DND-41 (cell line): Measurements from ENCODE around the gene CTF1.
"Not testable (repeated sequence)": the region's sequence is repeated elsewhere in the genome, so short reads cannot be mapped to it uniquely, and the experiment has no call there.

ENCODE experiments used
- ATAC-seq: fragments of 200-7000 bp; cut with Tn5 transposase; 3 replicates; pipeline ENCODE4 v1.9.1; 2021; ENCODE audit warnings: low read depth; ENCODE audit not compliant: insufficient read depth
- DNase-seq: peaks from one replicate; pipeline ENCODE4 v3.0.0-alpha.2; 2020
- H2AFZ ChIP-seq: 2 replicates; pipeline ENCODE4 v1.6.0; 2012; ENCODE audit warnings: low read depth, low read length
- H3K27ac ChIP-seq: 2 replicates; pipeline ENCODE4 v1.5.1; 2012; ENCODE audit warnings: low read length, inconsistent platforms
- H3K27me3 ChIP-seq: fragments of 200-600 bp; sonication (generic); 2 replicates; pipeline ENCODE4 v1.6.0; 2012; ENCODE audit warnings: low read length, mild to moderate bottlenecking, inconsistent platforms; ENCODE audit not compliant: insufficient read depth, poor library complexity
- H3K36me3 ChIP-seq: 2 replicates; pipeline ENCODE4 v1.5.1; 2012; ENCODE audit warnings: low read length, inconsistent platforms; ENCODE audit not compliant: insufficient read depth
- H3K4me1 ChIP-seq: 2 replicates; pipeline ENCODE4 v1.5.1; 2012; ENCODE audit warnings: mild to moderate bottlenecking, low read length; ENCODE audit not compliant: insufficient read depth
- H3K4me2 ChIP-seq: 2 replicates; pipeline ENCODE4 v1.6.0; 2012; ENCODE audit warnings: mild to moderate bottlenecking, moderate library complexity, low read length, inconsistent platforms; ENCODE audit not compliant: insufficient read depth
- H3K4me3 ChIP-seq, 2 experiments: fragments of 200-600 bp in 1 of 2; shearing (Covaris generic) in 1 of 2; 2 replicates each; pipeline ENCODE4 v1.5.1; 2012 to 2016; ENCODE audit warnings: inconsistent platforms in 2 of 2, low read length in 2 of 2, mild to moderate bottlenecking in 2 of 2, low read depth in 1 of 2, moderate library complexity in 1 of 2
- H3K79me2 ChIP-seq: 2 replicates; pipeline ENCODE4 v1.6.0; 2012; ENCODE audit warnings: low read length, inconsistent platforms; ENCODE audit not compliant: insufficient read depth
- H3K9ac ChIP-seq: 2 replicates; pipeline ENCODE4 v1.6.0; 2012; ENCODE audit warnings: low read depth, mild to moderate bottlenecking, inconsistent platforms, low read length, moderate library complexity
- H3K9me3 ChIP-seq: 2 replicates; pipeline ENCODE4 v1.5.1; 2012; ENCODE audit warnings: low read length, moderate library complexity, mild to moderate bottlenecking, inconsistent platforms; ENCODE audit not compliant: insufficient read depth, severe bottlenecking
- H4K20me1 ChIP-seq: 2 replicates; pipeline ENCODE4 v1.6.0; 2012; ENCODE audit warnings: low read length; ENCODE audit not compliant: insufficient read depth
- EZH2 ChIP-seq: IDR thresholded peaks from 3 replicates; pipeline ENCODE4 v1.6.1; 2012; ENCODE audit warnings: borderline replicate concordance, low read depth, mild to moderate bottlenecking, moderate library complexity, low read length, inconsistent platforms; ENCODE audit not compliant: severe bottlenecking
- TF ChIP-seq, protein P1 (sequence below): IDR thresholded peaks from 2 replicates; pipeline ENCODE4 v1.5.1; 2012; ENCODE audit warnings: borderline replicate concordance, low read length, moderate library complexity, mild to moderate bottlenecking; ENCODE audit not compliant: poor library complexity, severe bottlenecking; ENCODE audit errors: extremely low read depth

The CTF1 gene

DNA sequence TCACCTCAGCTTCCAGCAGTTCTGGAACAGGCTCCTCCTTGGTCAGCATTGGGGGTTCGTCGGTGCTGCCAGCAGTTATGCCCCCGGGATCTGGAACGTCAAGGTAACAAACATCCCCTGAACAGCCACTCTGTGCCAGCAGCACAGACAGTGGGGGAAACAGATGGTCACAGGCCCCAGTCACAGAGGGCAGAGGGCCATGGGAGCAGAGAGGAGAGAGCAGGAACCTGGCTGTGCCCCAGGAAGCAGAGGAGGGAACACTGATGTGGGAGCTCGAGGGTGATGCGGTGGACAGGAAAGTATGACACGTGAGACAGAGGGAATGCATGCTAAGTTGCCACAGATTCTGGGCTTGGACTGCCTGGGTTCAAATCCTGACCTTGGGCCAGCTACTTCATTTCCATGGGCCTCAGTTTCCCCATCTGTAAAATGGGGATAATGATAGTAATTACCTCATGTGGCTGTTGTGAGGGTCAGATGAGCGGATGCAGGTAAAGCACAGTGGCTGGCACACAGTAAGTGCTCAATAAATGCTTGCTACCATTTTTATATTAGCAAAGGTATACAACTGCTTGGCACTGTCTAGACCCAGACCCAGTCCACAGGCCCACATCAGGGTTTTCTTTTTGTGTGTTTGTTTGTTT, 7.4 kb upstream of the CTF1 start:
- TF ChIP-seq, protein P1, sequence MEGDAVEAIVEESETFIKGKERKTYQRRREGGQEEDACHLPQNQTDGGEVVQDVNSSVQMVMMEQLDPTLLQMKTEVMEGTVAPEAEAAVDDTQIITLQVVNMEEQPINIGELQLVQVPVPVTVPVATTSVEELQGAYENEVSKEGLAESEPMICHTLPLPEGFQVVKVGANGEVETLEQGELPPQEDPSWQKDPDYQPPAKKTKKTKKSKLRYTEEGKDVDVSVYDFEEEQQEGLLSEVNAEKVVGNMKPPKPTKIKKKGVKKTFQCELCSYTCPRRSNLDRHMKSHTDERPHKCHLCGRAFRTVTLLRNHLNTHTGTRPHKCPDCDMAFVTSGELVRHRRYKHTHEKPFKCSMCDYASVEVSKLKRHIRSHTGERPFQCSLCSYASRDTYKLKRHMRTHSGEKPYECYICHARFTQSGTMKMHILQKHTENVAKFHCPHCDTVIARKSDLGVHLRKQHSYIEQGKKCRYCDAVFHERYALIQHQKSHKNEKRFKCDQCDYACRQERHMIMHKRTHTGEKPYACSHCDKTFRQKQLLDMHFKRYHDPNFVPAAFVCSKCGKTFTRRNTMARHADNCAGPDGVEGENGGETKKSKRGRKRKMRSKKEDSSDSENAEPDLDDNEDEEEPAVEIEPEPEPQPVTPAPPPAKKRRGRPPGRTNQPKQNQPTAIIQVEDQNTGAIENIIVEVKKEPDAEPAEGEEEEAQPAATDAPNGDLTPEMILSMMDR = no peak
- no peak for TF ChIP-seq EZH2
- no peak for ATAC-seq
- no peak for DNase-seq
- Histone ChIP-seq H4K20me1 (no peaks in the 10 kb centered on the region), H3K4me1 (peaks cover 16% of the 10 kb centered on the region), H3K79me2 (peaks cover 8% of the 10 kb centered on the region), H3K27me3 (no peaks in the 10 kb centered on the region), H3K36me3 (peaks cover 42% of the 10 kb centered on the region), H3K9me3 (no peaks in the 10 kb centered on the region), H3K4me3 (no peak overlapping the region), H3K27ac (no peak overlapping the region), H2AFZ (no peak overlapping the region), H3K9ac (no peak overlapping the region), H3K4me2 (no peak overlapping the region)

DNA sequence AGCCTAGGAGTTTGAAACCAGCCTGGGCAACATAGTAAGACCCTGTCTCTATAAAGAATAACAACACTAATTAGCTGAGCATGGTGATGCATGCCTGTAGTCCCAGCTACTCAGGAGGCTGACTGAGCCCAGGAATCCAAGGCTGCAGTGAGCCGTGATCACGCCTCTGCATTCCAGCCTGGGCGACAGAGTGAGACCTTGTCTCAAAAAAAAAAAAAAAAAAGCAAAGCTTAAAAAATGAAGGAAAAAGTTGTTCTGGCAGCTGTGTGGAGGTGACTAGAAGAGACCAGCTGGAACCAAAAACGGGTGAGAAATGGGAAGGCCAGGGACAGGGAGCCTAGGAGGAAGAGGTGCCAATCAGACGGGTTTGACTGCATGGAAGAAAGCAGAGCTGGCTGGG, 6.7 kb upstream of the CTF1 start:
- Histone ChIP-seq H3K27ac (no peak overlapping the region), H3K9me3 (no peaks in the 10 kb centered on the region), H3K36me3 (peaks cover 36% of the 10 kb centered on the region), H3K4me2 (no peak overlapping the region), H3K4me3 (no peak overlapping the region), H3K27me3 (no peaks in the 10 kb centered on the region), H4K20me1 (no peaks in the 10 kb centered on the region), H2AFZ (no peak overlapping the region), H3K4me1 (peaks cover 19% of the 10 kb centered on the region), H3K9ac (no peak overlapping the region), H3K79me2 (peaks cover 8% of the 10 kb centered on the region)
- TF ChIP-seq, protein P1 = no peak
- TF ChIP-seq EZH2 = no peak
- no peak for ATAC-seq
- DNase-seq = no peak

DNA sequence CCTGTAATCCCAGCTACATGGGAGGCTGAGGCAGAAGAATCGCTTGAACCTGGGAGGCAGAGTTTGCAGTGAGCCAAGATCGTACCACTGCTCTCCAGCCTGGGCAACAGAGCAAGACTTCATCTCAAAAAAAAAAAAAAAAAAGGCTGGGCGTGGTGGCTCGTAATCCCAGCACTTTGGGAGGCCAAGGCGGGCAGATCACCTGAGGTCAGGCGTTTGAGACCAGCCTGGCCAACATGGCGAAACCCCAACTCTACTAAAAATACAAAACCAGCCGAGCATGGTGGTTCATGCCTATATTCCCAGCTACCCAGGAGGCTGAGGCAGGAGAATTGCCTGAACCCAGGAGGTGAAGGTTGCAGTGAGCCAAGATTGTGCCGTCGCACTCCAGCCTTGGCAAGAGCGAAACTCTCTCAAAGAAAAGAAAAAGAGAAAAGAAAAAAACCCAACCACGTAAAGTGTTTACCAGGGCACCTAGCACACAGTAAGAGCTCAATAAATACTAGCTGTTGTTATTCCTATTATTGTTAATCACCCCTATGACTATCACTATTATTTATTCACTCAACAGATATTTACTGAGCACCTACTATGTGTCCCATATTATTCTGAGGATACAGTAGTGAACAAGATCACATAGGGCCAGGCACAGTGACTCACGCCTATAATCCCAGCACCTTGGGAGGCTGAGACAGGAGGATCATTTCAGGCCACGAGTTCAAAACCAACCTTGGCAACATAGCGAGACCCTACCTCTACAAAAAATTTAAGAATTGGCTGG, 5.2 kb upstream of the CTF1 start:
- not testable (repeated sequence) for H3K9me3 ChIP-seq, H3K4me2 ChIP-seq, H4K20me1 ChIP-seq, DNase-seq, ATAC-seq, H2AFZ ChIP-seq, H3K27me3 ChIP-seq, H3K27ac ChIP-seq, H3K79me2 ChIP-seq, H3K9ac ChIP-seq, H3K4me3 ChIP-seq
- peaks cover 19% of the 10 kb centered on the region for H3K4me1 ChIP-seq
- H3K36me3 ChIP-seq = peaks cover 24% of the 10 kb centered on the region

DNA sequence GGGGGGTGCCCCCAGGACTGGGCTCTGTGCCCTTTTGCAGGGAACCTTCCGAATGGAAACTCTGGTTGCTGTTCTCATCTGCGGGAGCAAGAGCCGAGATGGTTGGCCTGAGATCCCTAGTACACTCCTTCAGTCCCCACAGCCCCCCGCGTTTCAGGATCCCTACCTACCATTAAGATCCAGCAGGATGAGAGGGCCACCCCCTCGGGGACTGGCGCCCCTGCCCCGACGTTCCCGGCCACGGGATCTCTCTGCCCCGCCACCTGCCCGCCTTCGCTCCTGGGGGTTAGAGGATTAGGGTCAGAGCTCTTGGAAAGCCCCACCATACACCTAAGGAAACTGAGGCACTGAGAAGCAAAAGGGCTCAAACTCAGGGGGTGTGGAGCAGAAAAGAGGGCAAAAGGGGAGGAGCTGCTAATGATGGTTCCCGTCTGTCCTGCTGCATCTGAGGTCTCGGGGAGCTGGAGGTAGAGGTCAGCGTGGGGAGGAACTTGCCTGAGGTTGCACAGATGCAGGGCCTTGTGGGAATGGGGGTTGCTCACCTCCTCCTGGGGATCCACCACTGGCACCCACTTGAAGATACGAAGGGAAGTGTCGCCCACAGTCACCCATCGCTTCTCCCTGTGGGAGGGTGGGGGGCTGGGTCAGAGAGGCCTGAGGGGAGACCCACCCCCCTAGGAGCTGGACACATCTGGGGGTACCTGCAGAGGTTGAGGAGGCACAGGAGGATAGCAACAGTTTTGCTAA, 3.6 kb upstream of the CTF1 start:
- Histone ChIP-seq H3K79me2 (peaks cover 4% of the 10 kb centered on the region), H2AFZ (peak overlapping the region; percentile 80), H3K36me3 (peaks cover 15% of the 10 kb centered on the region), H4K20me1 (no peaks in the 10 kb centered on the region), H3K9me3 (no peaks in the 10 kb centered on the region), H3K9ac (peak overlapping the region; percentile 82), H3K4me2 (peak overlapping the region; percentile 97), H3K4me1 (peaks cover 19% of the 10 kb centered on the region), H3K27me3 (no peaks in the 10 kb centered on the region), H3K4me3 (peak overlapping the region; percentile 38 to 88; a peak in 3 of 4 replicates), H3K27ac (peak overlapping the region; percentile 84)
- ATAC-seq = no peak; the same call in 2 of the 3 replicates
- DNase-seq = no peak
- TF ChIP-seq, protein P1 = no peak
- TF ChIP-seq EZH2 = no peak
